NCI-H187 treated with DMSO at 0.1 percent for 48 hours (cell line): Measurements from ENCODE around the gene AMDHD2.

Experiments
- DNase-seq: peaks from one replicate; lab custom pipeline; 2025; lab: John Stamatoyannopoulos, UW

Gene AMDHD2

DNA sequence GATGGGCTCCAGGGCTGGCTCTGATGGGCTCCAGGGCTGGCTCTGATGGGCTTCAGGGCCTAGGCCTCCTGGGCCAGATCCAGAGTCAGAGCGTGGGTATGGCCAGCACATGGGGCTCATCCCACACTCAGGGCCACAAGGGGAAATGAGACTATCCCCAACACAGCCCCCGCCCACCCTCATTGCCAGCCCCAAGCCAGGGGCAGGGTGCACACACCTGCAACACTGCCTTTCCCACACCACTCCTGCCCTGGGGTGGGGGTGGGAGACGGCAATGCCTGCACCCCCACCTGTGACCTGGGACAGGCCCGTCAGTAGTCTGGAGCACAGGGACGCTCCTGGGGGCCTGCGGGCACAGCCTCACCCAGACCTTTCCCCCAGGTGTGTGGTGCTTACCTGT lies 20.7 kb upstream of the AMDHD2 start:
- no peak for DNase-seq

- no peak for DNase-seq
Observed at GRCh38 chr16:2499890-2500429, 20.2 kb upstream of the AMDHD2 start.

DNA sequence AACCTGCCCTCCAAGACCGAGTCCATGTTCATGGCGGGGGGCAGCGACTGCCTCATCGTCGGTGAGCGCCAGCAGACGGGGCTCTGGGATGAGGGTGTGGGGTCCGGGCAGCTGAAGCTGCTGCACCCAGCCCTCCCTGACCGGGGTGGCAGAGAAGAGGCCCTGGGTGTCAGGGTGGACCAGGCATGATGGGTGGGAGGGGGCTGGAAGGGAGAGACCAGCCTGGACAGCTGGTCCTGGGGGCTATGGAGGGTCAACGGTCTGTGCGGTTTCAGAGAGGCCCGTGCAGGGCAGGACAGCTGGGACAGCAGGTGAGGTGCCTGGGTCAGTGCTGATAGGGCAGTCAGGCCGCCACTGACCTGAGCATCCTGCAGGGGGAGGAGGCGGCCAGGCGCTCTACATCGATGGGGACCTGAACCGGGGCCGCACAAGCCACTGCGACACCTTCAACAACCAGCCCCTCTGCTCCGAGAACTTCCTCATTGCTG lies 19.7 kb upstream of the AMDHD2 start:
- DNase-seq, result no peak

- peak; percentile 52 for DNase-seq
Observed at GRCh38 chr16:2500918-2501750, 19.0 kb upstream of the AMDHD2 start.

DNA sequence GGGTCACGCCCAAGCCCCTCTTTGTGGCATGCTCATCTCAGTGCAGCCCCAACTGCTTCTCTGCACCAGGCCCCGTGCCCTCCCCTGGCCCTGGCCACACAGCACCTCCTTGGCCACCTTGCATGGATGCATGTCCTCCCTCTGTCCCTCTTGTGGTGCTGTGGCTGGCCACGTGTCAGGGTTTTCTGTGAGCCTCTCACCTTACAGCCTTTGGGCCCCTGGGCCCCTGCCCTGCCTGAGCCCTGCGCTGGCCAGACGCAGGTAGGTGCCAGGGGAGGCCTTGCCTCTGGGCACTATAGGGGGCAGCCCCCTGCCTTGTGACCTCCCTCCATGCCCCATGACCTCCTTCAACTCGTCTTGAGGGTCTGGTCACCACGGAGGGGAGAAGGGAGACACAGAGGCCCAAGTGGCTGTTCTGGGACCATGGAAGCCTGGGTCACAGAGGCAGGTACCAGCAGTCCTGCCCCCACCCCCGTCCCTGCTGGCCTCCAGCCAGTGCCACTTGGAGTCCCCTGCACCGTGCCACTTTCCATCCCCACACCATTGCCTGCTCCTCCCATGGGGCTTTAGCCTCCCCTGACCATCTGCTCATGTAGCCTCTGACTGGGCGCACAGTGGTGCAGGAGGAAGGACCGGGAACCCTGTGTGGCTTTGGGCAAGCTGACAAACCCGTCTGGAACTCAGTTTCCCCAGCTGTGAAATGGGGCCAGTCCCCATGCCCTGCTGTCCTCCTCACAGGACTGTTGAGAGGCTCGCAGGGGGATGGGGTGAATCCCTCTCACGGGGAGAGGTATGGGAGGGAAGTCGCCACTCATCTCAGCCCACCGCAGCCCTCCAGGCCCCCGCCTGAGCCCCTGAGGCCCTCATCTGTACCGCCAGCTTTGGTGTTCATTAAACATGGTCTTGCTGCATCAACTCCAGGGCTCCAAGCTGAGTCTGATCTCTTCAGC lies 17.9 kb upstream of the AMDHD2 start:
- no peak for DNase-seq

GRCh38 chr16:2505695-2506094 lies 14.5 kb upstream of the AMDHD2 start:
- no peak for DNase-seq

DNA sequence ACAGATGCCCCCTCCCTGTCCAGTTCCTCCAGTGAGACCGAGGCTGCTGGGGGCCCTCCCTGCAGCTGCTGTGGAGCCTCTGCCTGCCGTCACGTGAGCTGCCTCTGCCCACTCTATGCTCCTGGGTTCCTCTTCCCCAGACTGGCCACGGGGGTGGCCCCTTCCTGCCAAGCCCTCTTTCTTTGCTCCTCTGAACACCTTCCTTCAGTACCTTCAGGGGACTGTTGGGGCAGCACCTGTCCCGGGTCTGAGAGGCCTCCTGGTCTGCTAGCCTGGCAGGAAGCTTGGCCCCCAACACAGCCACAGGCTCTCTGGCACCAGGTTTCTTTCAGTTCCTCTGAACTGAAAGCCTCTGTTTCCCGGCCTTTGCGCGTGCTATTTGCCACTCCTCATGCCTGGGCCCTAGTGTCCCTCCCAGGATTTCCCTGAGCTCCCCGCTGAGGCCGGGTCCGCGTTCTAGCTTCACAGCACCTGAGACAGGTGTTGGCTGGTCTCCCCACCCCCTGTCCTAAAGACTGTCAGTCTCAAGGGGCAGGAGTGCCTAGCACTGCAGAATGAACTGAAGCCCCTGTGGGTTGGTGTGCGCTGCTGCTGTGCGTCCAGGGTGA lies 13.0 kb upstream of the AMDHD2 start:
- DNase-seq, result no peak

DNA sequence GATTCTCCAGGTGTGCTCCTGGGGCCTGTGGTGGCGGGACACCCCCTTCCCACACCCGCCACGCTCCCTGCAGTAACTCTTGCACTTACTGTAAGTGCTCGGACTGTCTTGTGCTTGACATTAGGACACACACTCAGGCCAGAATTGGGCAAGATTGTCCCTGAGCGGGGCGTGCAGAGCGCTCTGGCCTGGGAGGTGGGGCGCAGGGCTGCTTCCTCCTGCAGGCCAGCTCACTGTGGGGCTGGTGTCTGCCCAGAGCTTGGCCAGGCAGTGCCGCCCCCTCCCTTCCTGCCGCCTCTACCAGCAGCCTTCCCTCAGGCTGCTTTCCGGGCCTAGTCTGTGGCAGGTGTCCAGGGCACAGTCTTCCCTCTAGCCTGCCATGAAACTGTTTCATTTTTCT lies 12.5 kb upstream of the AMDHD2 start:
- no peak for DNase-seq

DNA sequence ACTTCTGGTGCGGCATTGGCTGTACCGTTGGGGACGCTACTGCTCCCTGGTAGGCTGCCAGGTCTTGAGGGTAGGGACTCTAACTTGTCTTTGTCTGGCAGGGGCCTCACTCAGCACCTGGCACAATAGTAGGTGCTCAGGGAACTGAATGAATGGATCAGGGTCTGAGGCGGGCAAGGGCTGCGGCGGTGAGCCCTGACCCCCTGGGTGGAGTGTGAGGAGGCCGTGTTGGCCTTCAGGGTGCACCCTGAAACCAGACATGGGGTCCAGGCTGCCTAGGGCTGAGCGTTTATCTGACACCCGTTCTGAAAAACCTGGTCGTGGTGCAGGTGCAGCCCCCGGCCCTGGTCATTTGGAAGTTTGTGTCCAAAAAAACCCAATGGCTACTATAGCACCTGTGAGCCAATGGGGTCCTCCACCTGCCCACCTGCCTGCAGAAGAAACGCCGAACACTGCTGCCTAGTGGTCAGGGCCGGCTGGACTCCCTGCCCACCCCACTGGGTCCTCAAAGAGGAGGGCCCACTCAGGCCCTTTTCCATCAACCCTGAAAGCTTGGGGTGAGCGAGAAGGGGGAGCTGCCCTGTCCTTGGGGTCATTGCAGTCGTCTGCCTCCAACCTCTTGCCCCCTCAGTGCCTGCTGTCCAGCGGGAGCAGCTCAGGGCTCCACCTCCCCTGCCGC lies 11.3 kb upstream of the AMDHD2 start:
- no peak for DNase-seq

DNA sequence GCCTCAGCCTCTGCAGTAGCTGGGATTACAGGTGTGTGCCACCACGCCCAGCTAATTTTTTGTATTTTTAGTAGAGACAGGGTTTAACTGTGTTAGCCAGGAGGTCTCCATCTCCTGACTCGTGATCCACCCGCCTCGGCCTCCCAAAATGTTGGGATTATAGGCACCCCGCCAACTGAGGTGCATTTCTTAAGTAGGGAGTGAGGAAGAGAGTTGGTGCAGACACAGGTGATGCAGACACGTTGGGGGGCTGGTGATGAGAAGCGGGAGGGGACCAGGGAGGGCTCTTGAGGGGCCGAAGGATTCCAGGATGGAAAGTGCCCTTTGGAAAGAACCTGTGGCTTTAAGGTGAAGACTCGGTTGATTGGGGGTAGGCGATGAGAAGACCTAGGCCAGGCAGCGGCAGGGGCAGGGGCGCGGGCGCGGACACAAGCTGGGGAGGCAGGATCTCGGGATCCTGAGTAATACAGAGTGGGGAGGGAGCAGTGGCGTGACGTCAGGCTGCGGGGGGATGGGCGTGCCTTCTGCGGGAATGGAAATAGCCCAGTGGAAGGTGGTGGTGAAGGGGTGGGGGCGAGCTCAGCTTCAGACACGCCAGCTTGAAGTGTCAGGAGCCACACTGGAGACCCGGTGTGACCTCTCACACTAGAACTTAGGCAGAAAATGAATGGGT lies 8.9 kb upstream of the AMDHD2 start:
- DNase-seq, result no peak

- DNase-seq, result no peak
Observed at GRCh38 chr16:2511996-2512734, 8.0 kb upstream of the AMDHD2 start.

DNA sequence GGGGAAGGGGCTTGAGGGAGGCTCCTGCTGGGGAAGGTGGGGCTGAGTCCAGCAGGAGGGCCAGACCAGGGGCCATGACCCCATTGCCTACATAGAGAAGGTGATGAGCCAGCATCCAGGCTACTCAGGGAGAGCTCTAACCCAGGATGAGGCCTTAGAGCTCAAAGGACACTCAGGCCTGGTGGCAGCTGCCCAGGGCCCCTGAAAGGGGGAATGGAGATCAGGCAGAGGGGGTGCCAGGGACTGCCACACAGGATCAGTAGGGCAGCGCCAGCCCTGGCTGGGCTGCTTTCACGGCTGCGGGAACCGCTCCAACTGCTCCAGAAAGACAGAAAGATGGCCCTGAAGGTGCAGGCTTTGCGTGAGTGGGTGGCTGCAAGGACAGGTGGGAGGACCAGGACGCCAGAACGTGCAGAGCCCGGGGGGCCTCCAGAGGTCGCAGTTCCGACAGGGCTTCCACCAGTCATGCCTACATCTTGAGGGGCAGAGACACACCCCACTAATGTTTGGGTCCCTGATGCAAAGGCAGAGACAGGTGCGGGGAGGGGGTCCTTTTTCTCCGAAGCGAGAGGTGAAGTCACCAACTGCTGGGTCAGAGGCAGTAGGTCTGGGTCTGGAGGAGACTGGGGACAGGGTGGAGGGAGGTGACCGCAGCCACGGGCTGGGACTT lies 7.3 kb upstream of the AMDHD2 start:
- no peak for DNase-seq

DNA sequence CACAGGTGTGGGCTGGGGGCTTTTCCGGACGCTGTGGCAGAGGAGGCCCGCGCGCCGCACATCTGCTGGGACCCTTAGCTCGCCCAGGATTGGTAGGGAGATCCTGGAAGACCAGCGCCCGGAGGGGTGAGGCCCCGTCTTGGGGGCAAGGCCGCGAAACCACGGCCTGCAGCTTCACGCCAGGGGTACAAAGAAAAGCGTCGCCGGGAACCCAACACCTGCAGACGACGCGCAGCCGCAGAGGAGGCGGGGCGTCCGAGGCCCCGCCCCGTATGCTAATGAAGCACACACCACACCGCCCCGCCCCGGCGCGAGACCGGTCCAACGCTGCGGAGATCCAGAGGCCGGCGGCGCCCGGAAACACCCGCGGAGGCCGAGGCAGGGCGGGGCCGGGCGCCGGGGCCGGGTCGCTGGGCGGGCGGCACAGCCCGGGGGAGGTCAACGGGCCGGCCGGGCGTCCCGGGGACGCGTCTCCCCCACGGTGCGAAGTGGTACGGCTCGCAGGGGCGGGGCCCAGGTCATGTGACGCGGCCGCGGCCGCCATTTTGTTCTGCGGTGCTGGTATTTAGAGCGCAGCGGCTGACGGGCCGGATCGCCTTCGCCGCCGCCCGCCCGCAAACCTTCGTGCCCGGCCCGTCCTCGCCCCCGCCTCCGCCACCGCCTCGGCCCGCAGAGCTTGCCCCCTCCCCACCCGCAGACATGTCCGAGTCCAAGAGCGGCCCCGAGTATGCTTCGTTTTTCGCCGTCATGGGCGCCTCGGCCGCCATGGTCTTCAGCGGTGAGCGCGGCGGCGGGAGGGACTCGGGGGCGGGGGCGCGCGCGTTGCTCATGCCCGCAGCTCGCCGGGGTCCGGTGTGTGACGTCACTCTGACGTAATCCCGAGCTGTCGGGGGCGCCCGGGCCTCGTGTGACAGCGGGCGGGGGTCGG lies 6.5 kb upstream of the AMDHD2 start, which contains the start of gene ATP6V0C:
Gene ATP6V0C, plus strand, starts transcription at position 548 of the 928 bp plus-strand sequence. Its CDS starts 152 bp downstream, at position 700.
- DNase-seq, result peak; percentile 44

- no peak for DNase-seq
Observed at GRCh38 chr16:2514333-2515179, 5.6 kb upstream of the AMDHD2 start.

- DNase-seq, result no peak
Observed at GRCh38 chr16:2515180-2515851, 4.9 kb upstream of the AMDHD2 start.

GRCh38 chr16:2516391-2517240 lies 3.6 kb upstream of the AMDHD2 start:
- DNase-seq, result no peak
